Panc1 (cell line): ENCODE measurements around the gene UNC93A. TPM values are rescaled to one million over a fixed set of nuclear protein-coding genes. Genes with fewer than 3 reads are reported as not detected.

Experiments
- ATAC-seq: fragments of 200-7000 bp; cut with Tn5 transposase; 2 replicates; pipeline ENCODE4 v1.9.1; 2020; ENCODE audit warnings: mild to moderate bottlenecking, moderate library complexity
- BruUV-seq: library from RNA; stranded (reverse); fragments of 400-500 nt; replicated peaks from 2 replicates; lab custom pipeline; 2021; lab: Mats Ljungman, UMichigan
- CTCF ChIA-PET: fragments of 300-600 bp; sonication (Branson Sonifier 250); formaldehyde crosslinking; loops from one replicate; lab custom pipeline; 2022; ENCODE audit warnings: antibody characterized with exemption; lab: Charles Lee
- POLR2A ChIA-PET: fragments of 300-600 bp; sonication (Branson Sonifier 250); formaldehyde crosslinking; loops from one replicate; lab custom pipeline; 2022; ENCODE audit warnings: antibody characterized with exemption; lab: Charles Lee
- DNase-seq: peaks from one replicate; pipeline ENCODE4 v3.0.0-alpha.2; 2010; ENCODE audit warnings: low read depth, low spot score
- H3K27ac ChIP-seq: 2 replicates; pipeline ENCODE4 v1.5.1; 2011; ENCODE audit warnings: mild to moderate bottlenecking, low read length, inconsistent platforms
- H3K27me3 ChIP-seq: fragments of 200-500 bp; sonication (Bioruptor generic); 2 replicates; pipeline ENCODE4 v1.6.0; 2014; ENCODE audit warnings: low read length, inconsistent platforms; ENCODE audit not compliant: control insufficient read depth, insufficient read depth
- H3K36me3 ChIP-seq: fragments of 200-500 bp; sonication (Bioruptor generic); 2 replicates; pipeline ENCODE4 v1.5.1; 2014; ENCODE audit warnings: inconsistent platforms, mild to moderate bottlenecking, low read length, moderate library complexity; ENCODE audit not compliant: control insufficient read depth, insufficient read depth
- H3K4me1 ChIP-seq: 2 replicates; pipeline ENCODE4 v1.5.1; 2011; ENCODE audit warnings: inconsistent platforms, mild to moderate bottlenecking, low read length, moderate library complexity; ENCODE audit not compliant: control insufficient read depth, insufficient read depth
- H3K4me3 ChIP-seq, 2 experiments: 2 replicates each; pipeline ENCODE4 v1.5.1; 2011 to 2012; ENCODE audit warnings: low read depth in 2 of 2, low read length in 2 of 2, mild to moderate bottlenecking in 2 of 2, inconsistent platforms in 1 of 2, moderate library complexity in 1 of 2
- H3K9me3 ChIP-seq: fragments of 200-500 bp; sonication (Bioruptor generic); 2 replicates; pipeline ENCODE4 v1.5.1; 2014; ENCODE audit warnings: low read depth, mild to moderate bottlenecking, inconsistent platforms, low read length, moderate library complexity; ENCODE audit not compliant: control insufficient read depth, insufficient read depth
- CTCF ChIP-seq: fragments of 450-650 bp; IDR thresholded peaks from 2 replicates; pipeline ENCODE4 v1.5.1; 2017; ENCODE audit warnings: mild to moderate bottlenecking
- POLR2AphosphoS5 ChIP-seq: IDR thresholded peaks from 2 replicates; pipeline ENCODE4 v1.6.1; 2012; ENCODE audit warnings: mild to moderate bottlenecking, low read depth, low read length, moderate library complexity
- SIN3A ChIP-seq: IDR thresholded peaks from 2 replicates; pipeline ENCODE4 v1.6.1; 2012; ENCODE audit warnings: low read depth, mild to moderate bottlenecking, low read length, moderate library complexity, borderline replicate concordance; ENCODE audit not compliant: insufficient read depth
- TCF7L2 ChIP-seq: IDR thresholded peaks from 2 replicates; pipeline ENCODE4 v1.6.1; 2011; ENCODE audit warnings: mild to moderate bottlenecking, low read depth, low read length, inconsistent platforms
- in situ Hi-C: cut with HindIII; loops from 2 replicates; pipeline ENCODE4 v1.10.0; 2016; ENCODE audit warnings: low sequenced_read_pairs, low pct_unique_long_range_greater_than_20kb
- intact Hi-C: fragments of 100-400 bp; cut with micrococcal nuclease; formaldehyde crosslinking; loops from one replicate; pipeline ENCODE4 v1.10.0; 2022; ENCODE audit not compliant: unreplicated experiment
- total RNA-seq: library from RNA; stranded (reverse); gene quantifications from one replicate; pipeline ENCODE4 v1.2.1, GENCODE V29; 2021; ENCODE audit not compliant: unreplicated experiment
- TF ChIP-seq, protein P1 (sequence below), 2 experiments: IDR thresholded peaks; 2 replicates each; pipeline ENCODE4 v1.6.1; 2011 to 2012; ENCODE audit warnings: low read depth in 2 of 2, control low read depth in 1 of 2, low read length in 1 of 2, mild to moderate bottlenecking in 1 of 2, moderate library complexity in 1 of 2; ENCODE audit not compliant: insufficient read depth in 1 of 2

Gene UNC93A
- total RNA-seq, 1 experiment from 2014 or later: not detected

DNA sequence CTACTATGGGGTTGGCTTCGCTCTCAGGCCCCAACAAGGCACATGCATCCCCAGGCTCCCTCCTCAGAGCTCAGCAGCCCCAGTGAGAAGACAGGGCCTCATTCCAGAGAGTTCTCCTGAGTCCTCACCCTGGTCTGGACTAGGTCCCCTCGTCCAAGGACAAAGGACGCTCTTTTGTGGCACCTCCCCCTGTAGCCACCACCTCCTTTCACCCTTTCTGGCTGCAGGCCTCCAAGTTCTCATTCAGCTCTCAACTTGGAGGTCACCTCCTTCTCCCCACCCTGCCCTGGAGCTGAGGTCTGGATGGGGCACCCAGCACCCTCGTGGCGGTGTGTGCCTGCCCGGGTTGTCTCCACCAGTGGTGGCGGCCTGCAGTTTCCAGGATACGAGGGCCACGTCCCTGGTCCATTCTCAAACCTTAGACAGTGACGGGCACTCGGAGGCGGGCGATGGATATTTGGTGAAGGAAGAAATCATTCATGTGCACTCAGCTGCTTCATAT, 2.5 kb downstream of the UNC93A start:
- in situ Hi-C loops: no loop called here
- no TSS peak for BruUV-seq
- Histone ChIP-seq H3K27ac (no peak overlapping the region), H3K4me3 (no peak overlapping the region), H3K36me3 (no peaks in the 10 kb centered on the region), H3K27me3 (peaks cover 9% of the 10 kb centered on the region), H3K4me1 (no peaks in the 10 kb centered on the region), H3K9me3 (no peaks in the 10 kb centered on the region)
- CTCF ChIA-PET: interaction anchor here (0.7 kb wide), 1 partner anchor 58 kb away, joined by 9 read pairs; no protein-coding TSS in a partner anchor
- TF ChIP-seq, protein P1, sequence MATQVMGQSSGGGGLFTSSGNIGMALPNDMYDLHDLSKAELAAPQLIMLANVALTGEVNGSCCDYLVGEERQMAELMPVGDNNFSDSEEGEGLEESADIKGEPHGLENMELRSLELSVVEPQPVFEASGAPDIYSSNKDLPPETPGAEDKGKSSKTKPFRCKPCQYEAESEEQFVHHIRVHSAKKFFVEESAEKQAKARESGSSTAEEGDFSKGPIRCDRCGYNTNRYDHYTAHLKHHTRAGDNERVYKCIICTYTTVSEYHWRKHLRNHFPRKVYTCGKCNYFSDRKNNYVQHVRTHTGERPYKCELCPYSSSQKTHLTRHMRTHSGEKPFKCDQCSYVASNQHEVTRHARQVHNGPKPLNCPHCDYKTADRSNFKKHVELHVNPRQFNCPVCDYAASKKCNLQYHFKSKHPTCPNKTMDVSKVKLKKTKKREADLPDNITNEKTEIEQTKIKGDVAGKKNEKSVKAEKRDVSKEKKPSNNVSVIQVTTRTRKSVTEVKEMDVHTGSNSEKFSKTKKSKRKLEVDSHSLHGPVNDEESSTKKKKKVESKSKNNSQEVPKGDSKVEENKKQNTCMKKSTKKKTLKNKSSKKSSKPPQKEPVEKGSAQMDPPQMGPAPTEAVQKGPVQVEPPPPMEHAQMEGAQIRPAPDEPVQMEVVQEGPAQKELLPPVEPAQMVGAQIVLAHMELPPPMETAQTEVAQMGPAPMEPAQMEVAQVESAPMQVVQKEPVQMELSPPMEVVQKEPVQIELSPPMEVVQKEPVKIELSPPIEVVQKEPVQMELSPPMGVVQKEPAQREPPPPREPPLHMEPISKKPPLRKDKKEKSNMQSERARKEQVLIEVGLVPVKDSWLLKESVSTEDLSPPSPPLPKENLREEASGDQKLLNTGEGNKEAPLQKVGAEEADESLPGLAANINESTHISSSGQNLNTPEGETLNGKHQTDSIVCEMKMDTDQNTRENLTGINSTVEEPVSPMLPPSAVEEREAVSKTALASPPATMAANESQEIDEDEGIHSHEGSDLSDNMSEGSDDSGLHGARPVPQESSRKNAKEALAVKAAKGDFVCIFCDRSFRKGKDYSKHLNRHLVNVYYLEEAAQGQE (IDR thresholded peaks at IDR 0.05; ENCODE audit: insufficient read depth in 1 of 2, low read depth in 2 of 2, low read length in 1 of 2): no peak
- TF ChIP-seq TCF7L2: no peak
- TF ChIP-seq POLR2AphosphoS5: no peak
- no peak for TF ChIP-seq CTCF
- TF ChIP-seq SIN3A: no peak
- no peak for DNase-seq
- intact Hi-C loops: no loop called here
- no peak for ATAC-seq
- POLR2A ChIA-PET: no interaction called here

DNA sequence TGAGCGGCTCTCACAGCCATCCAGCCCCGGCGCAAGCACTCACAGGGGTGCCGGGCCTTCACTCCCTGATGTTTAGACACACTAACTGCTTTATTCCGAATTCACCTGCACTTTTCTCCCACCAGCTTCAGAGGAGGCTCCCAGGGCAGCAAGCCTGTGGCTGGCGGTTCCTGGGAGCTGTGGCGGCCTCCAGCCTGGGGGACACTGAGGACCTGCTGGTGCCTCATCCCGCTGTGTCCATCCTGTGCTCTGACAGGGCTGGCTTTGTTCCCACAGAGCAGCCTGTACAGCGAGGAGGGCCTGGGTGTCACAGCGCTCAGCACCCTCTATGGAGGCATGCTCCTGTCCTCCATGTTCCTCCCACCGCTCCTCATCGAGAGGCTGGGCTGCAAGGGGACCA, 3.1 kb downstream of the UNC93A start:
- no peaks in the 10 kb centered on the region for H3K9me3 ChIP-seq
- DNase-seq: no peak
- TF ChIP-seq TCF7L2 (no peak), POLR2AphosphoS5 (no peak), SIN3A (no peak), CTCF (no peak)
- TF ChIP-seq, protein P1 (IDR thresholded peaks at IDR 0.05; ENCODE audit: insufficient read depth in 1 of 2, low read depth in 2 of 2, low read length in 1 of 2): no peak
- ChIA-PET POLR2A (no interaction called here), CTCF (interaction anchor here (0.7 kb wide), 1 partner anchor 57 kb away, joined by 9 read pairs; no protein-coding TSS in a partner anchor)
- BruUV-seq: no TSS peak
- peaks cover 9% of the 10 kb centered on the region for H3K27me3 ChIP-seq
- intact Hi-C loops (no loop called here), in situ Hi-C loops (no loop called here)
- no peaks in the 10 kb centered on the region for H3K36me3 ChIP-seq
- ATAC-seq: no peak
- H3K4me3 ChIP-seq: no peak overlapping the region
- H3K27ac ChIP-seq: no peak overlapping the region
- H3K4me1 ChIP-seq: no peaks in the 10 kb centered on the region
